Liver (tissue), 3 donors: ENCODE results near the gene KCNQ1.

Experiments
- CTCF ChIP-seq: fragments of 150-350 bp; IDR thresholded peaks from 2 replicates; pipeline ENCODE4 v1.5.1; 2017; ENCODE audit warnings: improper control_type of control experiment, low read depth, low read length; ENCODE audit not compliant: missing input control
- JUND ChIP-seq, 2 donors: IDR thresholded peaks; 2 replicates each; pipeline ENCODE4 v1.6.1; 2016; ENCODE audit warnings: antibody characterized with exemption in 2 of 2
- REST ChIP-seq: IDR thresholded peaks from 2 replicates; pipeline ENCODE4 v1.6.1; 2016; ENCODE audit warnings: antibody characterized with exemption, mild to moderate bottlenecking
- TF ChIP-seq, protein P1 (sequence below): IDR thresholded peaks from 2 replicates; pipeline ENCODE4 v1.6.1; 2016; ENCODE audit warnings: antibody characterized with exemption
- donor health status: healthy.
- donor health status: healthy.

DNA sequence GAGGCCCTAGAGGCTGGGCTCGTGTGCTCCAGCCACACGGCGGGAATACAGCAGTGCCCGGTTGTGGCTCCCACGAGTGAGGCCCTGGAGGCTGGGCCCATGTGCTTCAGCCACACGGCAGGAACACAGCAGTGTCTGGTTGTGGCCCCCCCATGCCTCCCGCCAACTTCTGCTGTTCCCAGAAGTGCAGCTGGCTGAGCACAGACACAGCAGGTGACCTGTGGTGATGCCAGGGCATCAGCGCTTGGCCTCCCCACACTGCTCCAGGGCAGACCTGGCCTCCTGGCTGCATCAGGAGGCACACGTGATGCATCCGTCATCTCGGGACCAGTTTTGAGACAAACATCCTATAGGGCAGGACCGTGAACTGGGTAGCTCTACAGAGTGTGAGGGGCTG, 144.7 kb downstream of the KCNQ1 start:
- TF ChIP-seq JUND (IDR thresholded peaks at IDR 0.05): no peak
- no peak for TF ChIP-seq CTCF
- no peak for TF ChIP-seq REST
- TF ChIP-seq, protein P1, sequence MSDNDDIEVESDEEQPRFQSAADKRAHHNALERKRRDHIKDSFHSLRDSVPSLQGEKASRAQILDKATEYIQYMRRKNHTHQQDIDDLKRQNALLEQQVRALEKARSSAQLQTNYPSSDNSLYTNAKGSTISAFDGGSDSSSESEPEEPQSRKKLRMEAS: no peak
